CD14-positive monocyte (primary cell): ENCODE results near the gene RPTOR. TPM values are rescaled to one million over a fixed set of nuclear protein-coding genes. Genes with fewer than 3 reads are reported as not detected.

Source experiments
- DNase-seq, 3 donors: peaks; one replicate each; pipeline ENCODE4 v3.0.0-alpha.2; 2011 to 2022
- H2AFZ ChIP-seq: 2 replicates; pipeline ENCODE4 v1.6.0; 2012; ENCODE audit warnings: mild to moderate bottlenecking, low read depth, low read length, inconsistent platforms; ENCODE audit not compliant: insufficient read depth, poor library complexity, severe bottlenecking
- H3K27ac ChIP-seq, 2 donors: 1 replicate in 1 of 2; 2 replicates in 1 of 2; pipeline ENCODE4 v1.5.1; 2012 to 2013; ENCODE audit warnings: low read length in 2 of 2, control low read depth in 1 of 2, inconsistent platforms in 1 of 2, low read depth in 1 of 2, mild to moderate bottlenecking in 1 of 2
- H3K27me3 ChIP-seq, 2 donors: one replicate each; pipeline versions ENCODE4 v1.6.0 to v1.6.1; 2011 to 2013; ENCODE audit warnings: low read length in 2 of 2; ENCODE audit not compliant: control insufficient read depth in 2 of 2, insufficient read depth in 2 of 2
- H3K36me3 ChIP-seq, 2 donors: replicated peaks in 1 of 2; 1 replicate in 1 of 2; 2 replicates in 1 of 2; pipeline versions ENCODE4 v1.5.1 to v1.6.1; 2012 to 2013; ENCODE audit warnings: low read length in 2 of 2, control low read depth in 1 of 2, inconsistent platforms in 1 of 2, mild to moderate bottlenecking in 1 of 2; ENCODE audit not compliant: insufficient read depth in 2 of 2, control insufficient read depth in 1 of 2
- H3K4me1 ChIP-seq, 2 donors: 1 replicate in 1 of 2; 2 replicates in 1 of 2; pipeline versions ENCODE4 v1.5.1 to v1.6.1; 2012 to 2013; ENCODE audit warnings: low read length in 2 of 2, control low read depth in 1 of 2, inconsistent platforms in 1 of 2, mild to moderate bottlenecking in 1 of 2, moderate library complexity in 1 of 2; ENCODE audit not compliant: insufficient read depth in 2 of 2, control insufficient read depth in 1 of 2
- H3K4me2 ChIP-seq: replicated peaks from 2 replicates; pipeline ENCODE3; 2012; ENCODE audit warnings: low read length, moderate library complexity, mild to moderate bottlenecking; ENCODE audit not compliant: poor library complexity, severe bottlenecking; ENCODE audit errors: extremely low read depth
- H3K4me3 ChIP-seq, 3 experiments: fragments of 200-600 bp in 1 of 3; sonication (generic) in 1 of 3; replicated peaks in 1 of 3; 1 replicate in 2 of 3; 2 replicates in 1 of 3; pipeline ENCODE4 v1.5.1; 2011 to 2013; ENCODE audit warnings: low read length in 3 of 3, mild to moderate bottlenecking in 3 of 3, control low read depth in 2 of 3, low read depth in 2 of 3, inconsistent platforms in 1 of 3, moderate library complexity in 1 of 3
- H3K79me2 ChIP-seq: 2 replicates; pipeline ENCODE4 v1.6.0; 2012; ENCODE audit warnings: mild to moderate bottlenecking, control low read depth, inconsistent platforms, low read length, moderate library complexity; ENCODE audit not compliant: insufficient read depth
- H3K9ac ChIP-seq: 2 replicates; pipeline ENCODE4 v1.6.0; 2017; ENCODE audit warnings: low read length, mild to moderate bottlenecking; ENCODE audit not compliant: insufficient read depth, poor library complexity, severe bottlenecking
- H3K9me3 ChIP-seq, 2 donors: replicated peaks in 1 of 2; 1 replicate in 1 of 2; 2 replicates in 1 of 2; pipeline versions ENCODE4 v1.5.1 to v1.6.1; 2012 to 2013; ENCODE audit warnings: low read length in 2 of 2, control low read depth in 1 of 2; ENCODE audit not compliant: control insufficient read depth in 1 of 2, insufficient read depth in 1 of 2
- H4K20me1 ChIP-seq: 2 replicates; pipeline ENCODE4 v1.6.0; 2012; ENCODE audit warnings: mild to moderate bottlenecking, low read length, control low read depth, moderate library complexity; ENCODE audit not compliant: insufficient read depth
- H3K27ac Mint-ChIP-seq, 7 donors: one replicate each; pipeline ENCODE4 v1.8.0; 2020; ENCODE audit warnings: mild to moderate bottlenecking in 7 of 7, mixed read lengths in 7 of 7, moderate library complexity in 6 of 7, inconsistent platforms in 2 of 7
- H3K27me3 Mint-ChIP-seq, 3 donors: one replicate each; pipeline ENCODE4 v1.8.0; 2021 to 2022; ENCODE audit warnings: low read depth in 3 of 3, mild to moderate bottlenecking in 3 of 3, mixed read lengths in 3 of 3, moderate library complexity in 3 of 3, inconsistent platforms in 1 of 3
- H3K36me3 Mint-ChIP-seq, 2 donors: one replicate each; pipeline ENCODE4 v1.8.0; 2020; ENCODE audit warnings: mixed read lengths in 2 of 2, inconsistent platforms in 1 of 2, mild to moderate bottlenecking in 1 of 2
- H3K4me1 Mint-ChIP-seq: one replicate; pipeline ENCODE4 v1.8.0; 2020; ENCODE audit warnings: mild to moderate bottlenecking, mixed read lengths
- H3K4me3 Mint-ChIP-seq, 2 donors: one replicate each; pipeline ENCODE4 v1.8.0; 2020; ENCODE audit warnings: mild to moderate bottlenecking in 2 of 2, mixed read lengths in 2 of 2, moderate library complexity in 1 of 2
- H3K9me3 Mint-ChIP-seq, 7 donors: one replicate each; pipeline ENCODE4 v1.8.0; 2020 to 2022; ENCODE audit warnings: mixed read lengths in 7 of 7, mild to moderate bottlenecking in 6 of 7, moderate library complexity in 6 of 7, inconsistent platforms in 2 of 7
- CTCF ChIP-seq: fragments of 200-600 bp; IDR thresholded peaks from one replicate; pipeline ENCODE4 v1.8.0; 2022; ENCODE audit warnings: antibody characterized with exemption, mild to moderate bottlenecking
- WGBS: methylation state at CpG from one replicate; pipeline ENCODE4 v1.1.5; 2013; ENCODE audit warnings: missing lambda C conversion rate; ENCODE audit not compliant: insufficient coverage; 5-methylcytosine and 5-hydroxymethylcytosine counted together
- intact Hi-C, 2 donors: fragments of 100-400 bp; cut with micrococcal nuclease; formaldehyde crosslinking; loops; one replicate each; pipeline versions ENCODE4 v1.15.0 to v1.15.1; 2023
- polyA plus RNA-seq, 3 donors: library from polyadenylated mRNA; depleted of rRNA in 1 of 3; unstranded in 2 of 3; stranded (reverse) in 1 of 3; fragments of 300-500 nt in 2 of 3; fragments of >200 nt in 1 of 3; fragmentation: Illumina TruSeq in 2 of 3; gene quantifications; 1 replicate in 2 of 3; 2 replicates in 1 of 3; pipeline ENCODE4 v1.2.3, GENCODE V29; 2012 to 2021

The RPTOR gene
- polyA plus RNA-seq, 3 donors: 1.1 to 8.7 (median 2.6) TPM

- 88% methylated on average over 21 of the region's 28 CpGs for WGBS
- no peak for TF ChIP-seq CTCF
- H3K4me2 ChIP-seq: no peak overlapping the region
- H2AFZ ChIP-seq: no peak overlapping the region
- peaks cover 4 to 9% of the 10 kb centered on the region in 2 donors for H3K9me3 ChIP-seq
- Mint-ChIP-seq H3K9me3 (peaks cover 0 to 11% (median 4%) of the 10 kb centered on the region in 7 donors), H3K27me3 (peaks cover 0 to 2% (median 0%) of the 10 kb centered on the region in 3 donors), H3K4me1 (peaks cover 14% of the 10 kb centered on the region), H3K36me3 (peaks cover 52 to 56% of the 10 kb centered on the region in 2 donors), H3K4me3 (no peak overlapping the region), H3K27ac (no peak overlapping the region)
- H3K36me3 ChIP-seq: peaks cover 23 to 48% of the 10 kb centered on the region in 2 donors
- no peaks in the 10 kb centered on the region for H3K79me2 ChIP-seq
- no peak overlapping the region for H3K4me3 ChIP-seq
- no peak for DNase-seq
- no peaks in the 10 kb centered on the region for H4K20me1 ChIP-seq
- intact Hi-C loops: loop anchor here in 1 of 2 donors (10.0 kb wide), 1 partner anchor 149 kb away; no protein-coding TSS in a partner anchor
- H3K9ac ChIP-seq: no peak overlapping the region
- H3K27ac ChIP-seq: no peak overlapping the region
- peaks cover 0 to 21% of the 10 kb centered on the region in 2 donors for H3K4me1 ChIP-seq
- no peaks in the 10 kb centered on the region for H3K27me3 ChIP-seq
Measured at GRCh38 chr17:80825471-80826345, 281.1 kb downstream of the RPTOR start.

DNA sequence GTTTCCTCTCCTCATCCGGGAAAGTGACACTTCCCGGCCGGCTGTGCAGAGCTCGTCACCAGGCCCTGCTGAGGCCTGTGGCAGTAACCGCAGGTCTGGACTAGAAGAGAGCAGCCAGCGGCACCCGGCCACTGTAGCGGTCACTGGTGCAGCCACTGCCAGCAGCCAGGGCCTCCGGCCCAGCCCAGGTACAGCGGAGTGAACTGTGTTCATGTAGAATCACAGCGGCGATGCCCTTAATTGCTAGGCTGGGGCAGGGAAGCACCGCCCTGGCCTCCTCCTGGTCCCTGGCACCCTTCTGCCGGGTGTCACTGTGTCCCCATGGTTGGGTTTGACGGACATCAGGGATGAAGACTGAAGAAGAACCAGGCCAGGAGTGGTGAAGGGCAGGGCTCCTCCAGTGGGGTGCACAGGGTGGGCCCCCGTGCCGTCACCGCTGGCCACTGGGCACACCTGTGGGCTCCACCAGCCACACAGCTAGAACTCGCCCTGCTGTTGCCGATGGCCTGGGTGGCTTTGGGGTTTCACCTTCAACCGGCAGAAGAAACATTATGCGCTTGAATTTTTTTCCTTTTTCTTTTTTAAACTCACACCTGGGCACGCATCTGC, 281.8 kb downstream of the RPTOR start:
- Mint-ChIP-seq H3K27me3 (peaks cover 0 to 2% (median 0%) of the 10 kb centered on the region in 3 donors), H3K4me1 (peaks cover 13% of the 10 kb centered on the region), H3K27ac (peak overlapping the region in 4 of 7 donors; percentile 38 to 84 (median 56)), H3K4me3 (no peak overlapping the region), H3K9me3 (peaks cover 0 to 3% (median under 1%) of the 10 kb centered on the region in 7 donors), H3K36me3 (peaks cover 53 to 55% of the 10 kb centered on the region in 2 donors)
- no peak for DNase-seq
- H3K4me3 ChIP-seq: no peak overlapping the region
- no peak overlapping the region for H3K9ac ChIP-seq
- H3K27ac ChIP-seq: no peak overlapping the region
- H3K27me3 ChIP-seq: no peaks in the 10 kb centered on the region
- peaks cover 0 to 14% of the 10 kb centered on the region in 2 donors for H3K4me1 ChIP-seq
- 82% methylated on average over 23 of the region's 23 CpGs for WGBS
- no peaks in the 10 kb centered on the region for H4K20me1 ChIP-seq
- intact Hi-C loops: loop anchor here in 1 of 2 donors (10.0 kb wide), 1 partner anchor 148 kb away; no protein-coding TSS in a partner anchor
- no peak overlapping the region for H3K4me2 ChIP-seq
- no peak overlapping the region for H2AFZ ChIP-seq
- peaks cover 0 to 1% of the 10 kb centered on the region in 2 donors for H3K9me3 ChIP-seq
- no peaks in the 10 kb centered on the region for H3K79me2 ChIP-seq
- no peak for TF ChIP-seq CTCF
- H3K36me3 ChIP-seq: peaks cover 23 to 48% of the 10 kb centered on the region in 2 donors
